Gastrocnemius medialis (tissue), 4 donors: ENCODE results near the gene S100A11.

Experiments
- CTCF ChIP-seq, 5 experiments: fragments of 450-650 bp in 3 of 5; fragments of 200-600 bp in 2 of 5; sonication (generic) in 2 of 5; IDR thresholded peaks in 4 of 5; conservative IDR thresholded peaks in 1 of 5; 1 replicate in 4 of 5; 2 replicates in 1 of 5; pipeline ENCODE4 v1.5.1; 2016 to 2019; ENCODE audit warnings: antibody characterized with exemption in 5 of 5, mild to moderate bottlenecking in 3 of 5, moderate library complexity in 3 of 5
- POLR2A ChIP-seq, 2 donors: fragments of 450-650 bp; IDR thresholded peaks; one replicate each; pipeline ENCODE4 v1.6.1; 2017; ENCODE audit warnings: antibody characterized with exemption in 2 of 2, mild to moderate bottlenecking in 2 of 2, moderate library complexity in 2 of 2

GRCh38 chr1:152049291-152050083 lies 12.7 kb upstream of the S100A11 start:
- no peak for TF ChIP-seq CTCF (IDR thresholded peaks at IDR 0.05 in 4 of 5, conservative IDR thresholded peaks at IDR 0.05 in 1 of 5)
- TF ChIP-seq POLR2A (IDR thresholded peaks at IDR 0.05): no peak
